ENCODE data around the gene SCNM1. TPM values are rescaled to one million over a fixed set of nuclear protein-coding genes. Genes with fewer than 3 reads are reported as not detected.

The SCNM1 gene
- total and polyA plus RNA-seq, 2 experiments from 2014 or later = 27.1 to 92.3 TPM

DNA sequence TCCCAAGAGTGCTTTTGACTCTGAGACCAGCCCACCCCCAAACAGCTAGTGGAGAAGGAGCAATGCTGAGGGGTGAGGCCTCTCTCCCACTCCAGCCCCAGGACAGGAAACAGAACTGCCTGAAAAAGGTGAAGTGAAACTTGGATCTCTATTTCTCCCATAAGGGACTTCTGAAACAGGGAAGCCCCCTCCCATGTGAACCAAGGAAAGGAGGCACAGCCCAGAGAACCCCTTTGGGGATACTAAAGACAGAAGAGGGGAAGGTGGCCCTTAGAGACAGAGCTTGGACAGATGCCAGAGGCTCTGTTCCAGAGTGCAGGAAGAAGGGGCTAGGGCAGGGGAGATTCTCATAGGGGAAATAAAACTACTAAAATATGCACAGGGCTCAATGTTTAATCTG lies 6.6 kb upstream of the SCNM1 start:
- H3K9me3 Mint-ChIP-seq = no peaks in the 10 kb centered on the region
- no peak overlapping the region for H3K4me3 Mint-ChIP-seq
- peaks cover 16% of the 10 kb centered on the region for H3K4me1 Mint-ChIP-seq
- H3F3A ChIP-seq (replicated peaks; ENCODE audit: low read depth) = peaks cover under 1% of the 10 kb centered on the region; the same call in 1 of the 2 replicates
- H3K9me2 ChIP-seq (ENCODE audit: insufficient read depth) = no peaks in the 10 kb centered on the region
- H3K36me3 Mint-ChIP-seq (ENCODE audit: low read depth) = peaks cover 13% of the 10 kb centered on the region
- no peak overlapping the region for H2AFZ ChIP-seq
- no peak overlapping the region for H3K27ac Mint-ChIP-seq
- ATAC-seq (no peak), DNase-seq (ENCODE audit: low spot score) (no peak)
- H3K4me1 ChIP-seq (ENCODE audit: insufficient read depth) = peaks cover 6% of the 10 kb centered on the region; the same call in 1 of the 2 replicates
- peaks cover 11% of the 10 kb centered on the region for H3K27me3 Mint-ChIP-seq (ENCODE audit: insufficient read depth, low read depth, poor library complexity)
- H3K4me2 ChIP-seq = no peak overlapping the region
- no peak overlapping the region for H3K27ac ChIP-seq (ENCODE audit: low read depth)
- no peak overlapping the region for H3K4me3 ChIP-seq
- TF ChIP-seq, protein P1, sequence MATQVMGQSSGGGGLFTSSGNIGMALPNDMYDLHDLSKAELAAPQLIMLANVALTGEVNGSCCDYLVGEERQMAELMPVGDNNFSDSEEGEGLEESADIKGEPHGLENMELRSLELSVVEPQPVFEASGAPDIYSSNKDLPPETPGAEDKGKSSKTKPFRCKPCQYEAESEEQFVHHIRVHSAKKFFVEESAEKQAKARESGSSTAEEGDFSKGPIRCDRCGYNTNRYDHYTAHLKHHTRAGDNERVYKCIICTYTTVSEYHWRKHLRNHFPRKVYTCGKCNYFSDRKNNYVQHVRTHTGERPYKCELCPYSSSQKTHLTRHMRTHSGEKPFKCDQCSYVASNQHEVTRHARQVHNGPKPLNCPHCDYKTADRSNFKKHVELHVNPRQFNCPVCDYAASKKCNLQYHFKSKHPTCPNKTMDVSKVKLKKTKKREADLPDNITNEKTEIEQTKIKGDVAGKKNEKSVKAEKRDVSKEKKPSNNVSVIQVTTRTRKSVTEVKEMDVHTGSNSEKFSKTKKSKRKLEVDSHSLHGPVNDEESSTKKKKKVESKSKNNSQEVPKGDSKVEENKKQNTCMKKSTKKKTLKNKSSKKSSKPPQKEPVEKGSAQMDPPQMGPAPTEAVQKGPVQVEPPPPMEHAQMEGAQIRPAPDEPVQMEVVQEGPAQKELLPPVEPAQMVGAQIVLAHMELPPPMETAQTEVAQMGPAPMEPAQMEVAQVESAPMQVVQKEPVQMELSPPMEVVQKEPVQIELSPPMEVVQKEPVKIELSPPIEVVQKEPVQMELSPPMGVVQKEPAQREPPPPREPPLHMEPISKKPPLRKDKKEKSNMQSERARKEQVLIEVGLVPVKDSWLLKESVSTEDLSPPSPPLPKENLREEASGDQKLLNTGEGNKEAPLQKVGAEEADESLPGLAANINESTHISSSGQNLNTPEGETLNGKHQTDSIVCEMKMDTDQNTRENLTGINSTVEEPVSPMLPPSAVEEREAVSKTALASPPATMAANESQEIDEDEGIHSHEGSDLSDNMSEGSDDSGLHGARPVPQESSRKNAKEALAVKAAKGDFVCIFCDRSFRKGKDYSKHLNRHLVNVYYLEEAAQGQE (IDR thresholded peaks at IDR 0.05; ENCODE audit: unreplicated experiment) = no peak
- TF ChIP-seq EZH2phosphoT487 (IDR thresholded peaks at IDR 0.05; ENCODE audit: unreplicated experiment) = no peak
- TF ChIP-seq POLR2AphosphoS5 (IDR thresholded peaks at IDR 0.05; ENCODE audit: low read depth) = no peak
- TF ChIP-seq EZH2 (IDR thresholded peaks at IDR 0.05; ENCODE audit: low read depth, unreplicated experiment) = no peak
- no peak for TF ChIP-seq JUNB (IDR thresholded peaks at IDR 0.05; ENCODE audit: unreplicated experiment)
- TF ChIP-seq NANOG (IDR thresholded peaks at IDR 0.05; ENCODE audit: borderline replicate concordance) = no peak
- no peak for TF ChIP-seq STAT1 (IDR thresholded peaks at IDR 0.05; ENCODE audit: unreplicated experiment)
- TF ChIP-seq ZNF114 (CRISPR knock-in tag; IDR thresholded peaks at IDR 0.05) = no peak
- TF ChIP-seq, protein P2, sequence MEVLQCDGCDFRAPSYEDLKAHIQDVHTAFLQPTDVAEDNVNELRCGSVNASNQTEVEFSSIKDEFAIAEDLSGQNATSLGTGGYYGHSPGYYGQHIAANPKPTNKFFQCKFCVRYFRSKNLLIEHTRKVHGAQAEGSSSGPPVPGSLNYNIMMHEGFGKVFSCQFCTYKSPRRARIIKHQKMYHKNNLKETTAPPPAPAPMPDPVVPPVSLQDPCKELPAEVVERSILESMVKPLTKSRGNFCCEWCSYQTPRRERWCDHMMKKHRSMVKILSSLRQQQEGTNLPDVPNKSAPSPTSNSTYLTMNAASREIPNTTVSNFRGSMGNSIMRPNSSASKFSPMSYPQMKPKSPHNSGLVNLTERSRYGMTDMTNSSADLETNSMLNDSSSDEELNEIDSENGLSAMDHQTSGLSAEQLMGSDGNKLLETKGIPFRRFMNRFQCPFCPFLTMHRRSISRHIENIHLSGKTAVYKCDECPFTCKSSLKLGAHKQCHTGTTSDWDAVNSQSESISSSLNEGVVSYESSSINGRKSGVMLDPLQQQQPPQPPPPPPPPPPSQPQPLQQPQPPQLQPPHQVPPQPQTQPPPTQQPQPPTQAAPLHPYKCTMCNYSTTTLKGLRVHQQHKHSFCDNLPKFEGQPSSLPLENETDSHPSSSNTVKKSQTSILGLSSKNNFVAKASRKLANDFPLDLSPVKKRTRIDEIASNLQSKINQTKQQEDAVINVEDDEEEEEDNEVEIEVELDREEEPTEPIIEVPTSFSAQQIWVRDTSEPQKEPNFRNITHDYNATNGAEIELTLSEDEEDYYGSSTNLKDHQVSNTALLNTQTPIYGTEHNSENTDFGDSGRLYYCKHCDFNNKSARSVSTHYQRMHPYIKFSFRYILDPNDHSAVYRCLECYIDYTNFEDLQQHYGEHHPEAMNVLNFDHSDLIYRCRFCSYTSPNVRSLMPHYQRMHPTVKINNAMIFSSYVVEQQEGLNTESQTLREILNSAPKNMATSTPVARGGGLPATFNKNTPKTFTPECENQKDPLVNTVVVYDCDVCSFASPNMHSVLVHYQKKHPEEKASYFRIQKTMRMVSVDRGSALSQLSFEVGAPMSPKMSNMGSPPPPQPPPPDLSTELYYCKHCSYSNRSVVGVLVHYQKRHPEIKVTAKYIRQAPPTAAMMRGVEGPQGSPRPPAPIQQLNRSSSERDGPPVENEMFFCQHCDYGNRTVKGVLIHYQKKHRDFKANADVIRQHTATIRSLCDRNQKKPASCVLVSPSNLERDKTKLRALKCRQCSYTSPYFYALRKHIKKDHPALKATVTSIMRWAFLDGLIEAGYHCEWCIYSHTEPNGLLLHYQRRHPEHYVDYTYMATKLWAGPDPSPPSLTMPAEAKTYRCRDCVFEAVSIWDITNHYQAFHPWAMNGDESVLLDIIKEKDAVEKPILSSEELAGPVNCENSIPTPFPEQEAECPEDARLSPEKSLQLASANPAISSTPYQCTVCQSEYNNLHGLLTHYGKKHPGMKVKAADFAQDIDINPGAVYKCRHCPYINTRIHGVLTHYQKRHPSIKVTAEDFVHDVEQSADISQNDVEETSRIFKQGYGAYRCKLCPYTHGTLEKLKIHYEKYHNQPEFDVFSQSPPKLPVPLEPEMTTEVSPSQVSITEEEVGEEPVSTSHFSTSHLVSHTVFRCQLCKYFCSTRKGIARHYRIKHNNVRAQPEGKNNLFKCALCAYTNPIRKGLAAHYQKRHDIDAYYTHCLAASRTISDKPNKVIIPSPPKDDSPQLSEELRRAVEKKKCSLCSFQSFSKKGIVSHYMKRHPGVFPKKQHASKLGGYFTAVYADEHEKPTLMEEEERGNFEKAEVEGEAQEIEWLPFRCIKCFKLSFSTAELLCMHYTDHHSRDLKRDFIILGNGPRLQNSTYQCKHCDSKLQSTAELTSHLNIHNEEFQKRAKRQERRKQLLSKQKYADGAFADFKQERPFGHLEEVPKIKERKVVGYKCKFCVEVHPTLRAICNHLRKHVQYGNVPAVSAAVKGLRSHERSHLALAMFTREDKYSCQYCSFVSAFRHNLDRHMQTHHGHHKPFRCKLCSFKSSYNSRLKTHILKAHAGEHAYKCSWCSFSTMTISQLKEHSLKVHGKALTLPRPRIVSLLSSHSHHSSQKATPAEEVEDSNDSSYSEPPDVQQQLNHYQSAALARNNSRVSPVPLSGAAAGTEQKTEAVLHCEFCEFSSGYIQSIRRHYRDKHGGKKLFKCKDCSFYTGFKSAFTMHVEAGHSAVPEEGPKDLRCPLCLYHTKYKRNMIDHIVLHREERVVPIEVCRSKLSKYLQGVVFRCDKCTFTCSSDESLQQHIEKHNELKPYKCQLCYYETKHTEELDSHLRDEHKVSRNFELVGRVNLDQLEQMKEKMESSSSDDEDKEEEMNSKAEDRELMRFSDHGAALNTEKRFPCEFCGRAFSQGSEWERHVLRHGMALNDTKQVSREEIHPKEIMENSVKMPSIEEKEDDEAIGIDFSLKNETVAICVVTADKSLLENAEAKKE (CRISPR knock-in tag; IDR thresholded peaks at IDR 0.05) = no peak
- TF ChIP-seq ZNF331 (CRISPR knock-in tag; IDR thresholded peaks at IDR 0.05; ENCODE audit: low read depth) = no peak
- TF ChIP-seq, protein P3, sequence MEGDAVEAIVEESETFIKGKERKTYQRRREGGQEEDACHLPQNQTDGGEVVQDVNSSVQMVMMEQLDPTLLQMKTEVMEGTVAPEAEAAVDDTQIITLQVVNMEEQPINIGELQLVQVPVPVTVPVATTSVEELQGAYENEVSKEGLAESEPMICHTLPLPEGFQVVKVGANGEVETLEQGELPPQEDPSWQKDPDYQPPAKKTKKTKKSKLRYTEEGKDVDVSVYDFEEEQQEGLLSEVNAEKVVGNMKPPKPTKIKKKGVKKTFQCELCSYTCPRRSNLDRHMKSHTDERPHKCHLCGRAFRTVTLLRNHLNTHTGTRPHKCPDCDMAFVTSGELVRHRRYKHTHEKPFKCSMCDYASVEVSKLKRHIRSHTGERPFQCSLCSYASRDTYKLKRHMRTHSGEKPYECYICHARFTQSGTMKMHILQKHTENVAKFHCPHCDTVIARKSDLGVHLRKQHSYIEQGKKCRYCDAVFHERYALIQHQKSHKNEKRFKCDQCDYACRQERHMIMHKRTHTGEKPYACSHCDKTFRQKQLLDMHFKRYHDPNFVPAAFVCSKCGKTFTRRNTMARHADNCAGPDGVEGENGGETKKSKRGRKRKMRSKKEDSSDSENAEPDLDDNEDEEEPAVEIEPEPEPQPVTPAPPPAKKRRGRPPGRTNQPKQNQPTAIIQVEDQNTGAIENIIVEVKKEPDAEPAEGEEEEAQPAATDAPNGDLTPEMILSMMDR (conservative IDR thresholded peaks at IDR 0.05; ENCODE audit: low read depth in 2 of 2) = no peak
- TF ChIP-seq, protein P4, sequence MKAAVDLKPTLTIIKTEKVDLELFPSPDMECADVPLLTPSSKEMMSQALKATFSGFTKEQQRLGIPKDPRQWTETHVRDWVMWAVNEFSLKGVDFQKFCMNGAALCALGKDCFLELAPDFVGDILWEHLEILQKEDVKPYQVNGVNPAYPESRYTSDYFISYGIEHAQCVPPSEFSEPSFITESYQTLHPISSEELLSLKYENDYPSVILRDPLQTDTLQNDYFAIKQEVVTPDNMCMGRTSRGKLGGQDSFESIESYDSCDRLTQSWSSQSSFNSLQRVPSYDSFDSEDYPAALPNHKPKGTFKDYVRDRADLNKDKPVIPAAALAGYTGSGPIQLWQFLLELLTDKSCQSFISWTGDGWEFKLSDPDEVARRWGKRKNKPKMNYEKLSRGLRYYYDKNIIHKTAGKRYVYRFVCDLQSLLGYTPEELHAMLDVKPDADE (IDR thresholded peaks at IDR 0.05) = no peak
- 0 out of 2 replicates have a peak, but pooled peaks cover 6% of the 10 kb centered on the region for H3K36me3 ChIP-seq (ENCODE audit: insufficient read depth)
- no peaks in the 10 kb centered on the region for H3K27me3 ChIP-seq (ENCODE audit: insufficient read depth)
- H3K79me2 ChIP-seq (replicated peaks; ENCODE audit: insufficient read depth) = no peaks in the 10 kb centered on the region; the same call in 1 of the 2 replicates
- H4K20me1 ChIP-seq (replicated peaks; ENCODE audit: insufficient read depth) = no peaks in the 10 kb centered on the region

All from GM23338 (cell line).